Measurements from ENCODE around the gene NRF1.

The NRF1 gene

DNA sequence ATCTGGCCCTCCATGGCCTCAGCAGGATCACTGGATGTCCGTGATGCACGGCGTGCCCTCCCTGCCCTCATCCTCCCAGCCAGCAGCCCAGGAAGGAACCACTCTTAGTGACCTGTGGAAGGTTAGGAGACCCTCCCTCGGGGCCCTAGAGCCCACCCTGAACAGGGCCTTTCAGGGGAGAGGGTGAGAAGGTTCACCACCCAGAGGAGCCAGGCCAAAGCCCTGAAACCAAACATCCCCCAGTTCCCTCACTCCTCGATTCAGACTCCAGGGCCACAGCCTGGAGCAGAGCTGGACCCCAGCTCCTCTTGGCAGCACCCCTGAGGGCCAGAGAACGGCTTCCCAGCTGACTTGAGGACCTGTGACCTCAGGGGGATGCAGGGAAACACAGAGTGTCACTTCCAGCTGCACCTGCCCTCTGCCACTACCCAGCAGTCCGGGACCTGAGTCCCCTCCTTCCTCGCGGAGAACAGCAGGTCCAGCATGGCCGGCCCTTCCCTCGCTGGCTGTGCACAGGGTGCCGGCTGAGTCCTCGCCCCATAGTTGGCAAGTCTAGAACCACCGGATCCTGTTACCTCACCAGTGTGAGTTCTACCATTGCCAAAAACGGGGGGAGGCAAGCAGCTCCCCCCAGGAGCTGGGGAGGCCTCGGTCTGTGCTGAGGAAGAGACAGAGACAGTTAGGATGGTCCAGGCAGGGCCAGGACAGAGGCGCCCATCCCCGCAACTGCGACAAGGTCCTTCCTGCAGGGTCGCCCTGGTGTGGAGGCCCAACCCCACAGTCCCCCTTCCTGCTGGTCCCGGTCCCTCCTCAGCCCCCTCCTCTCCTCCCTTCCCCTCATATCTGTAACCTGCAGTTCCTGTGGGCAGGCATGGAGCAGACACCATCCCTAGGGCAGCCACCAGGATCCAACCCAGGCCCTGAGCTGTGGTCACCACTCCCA, 158.6 kb downstream of the NRF1 start:
- peak overlapping the region in 2 of 11 experiments; percentile 23 to 45; a peak in 2 of 22 replicates for H3K27ac ChIP-seq
- H3K4me1 ChIP-seq, result peaks cover 36 to 86% (median 74%) of the 10 kb centered on the region in 10 experiments
- no peaks in the 10 kb centered on the region for H3K9me3 ChIP-seq (replicated peaks in 1 of 11)
- H3K4me3 ChIP-seq, result no peak overlapping the region
- peak overlapping the region; percentile 83 to 99 (median 89) for H3K4me2 ChIP-seq
- peaks cover 0 to 59% (median 19%) of the 10 kb centered on the region in 11 experiments; a peak in 15 of 22 replicates for H4K20me1 ChIP-seq
- no peak for TF ChIP-seq Cebpa-rat (IDR thresholded peaks at IDR 0.05)
- peak overlapping the region in 1 of 11 experiments; percentile 19; a peak in 1 of 22 replicates for H3K9ac ChIP-seq
- peaks cover 4 to 38% (median 12%) of the 10 kb centered on the region in 11 experiments; a peak in 21 of 22 replicates for H3K27me3 ChIP-seq
- H3K36me3 ChIP-seq, result no peaks in the 10 kb centered on the region

DNA sequence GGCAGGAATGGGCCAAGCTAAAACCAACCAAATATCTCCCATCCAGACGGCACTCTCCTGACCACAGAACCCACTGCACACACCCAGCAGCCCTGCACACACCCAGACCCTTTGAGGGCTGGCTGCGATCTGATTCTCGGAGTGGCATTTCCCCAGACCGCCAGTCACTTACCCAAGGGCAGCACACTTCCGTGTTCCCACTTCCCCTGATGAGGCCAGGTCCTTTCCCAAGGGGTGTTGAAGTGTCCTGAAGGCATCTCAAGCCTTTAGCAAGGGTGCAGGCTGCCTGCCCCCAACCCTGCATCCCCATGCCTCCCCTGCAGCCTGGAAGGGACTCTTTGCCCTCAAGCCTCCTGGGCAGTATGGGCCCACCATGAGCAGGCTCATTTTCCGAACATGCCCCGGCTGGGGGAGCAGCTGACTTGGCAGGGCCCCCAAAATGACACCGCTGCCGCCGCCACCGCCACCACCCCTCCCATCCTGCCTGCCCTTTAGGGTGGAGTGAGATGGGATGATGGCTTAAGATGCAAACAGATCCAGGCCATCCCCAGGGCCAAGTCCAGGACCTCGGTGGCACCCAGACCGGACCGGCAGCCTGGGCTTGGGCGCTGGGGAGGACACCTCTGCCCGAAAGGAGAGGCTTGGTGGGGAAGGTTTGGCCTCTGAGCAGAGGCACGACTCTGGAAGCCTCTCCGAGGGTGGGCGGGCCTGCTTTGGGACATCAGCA, 159.8 kb downstream of the NRF1 start:
- peak overlapping the region; percentile 83 to 99 (median 89) for H3K4me2 ChIP-seq
- no peaks in the 10 kb centered on the region for H3K9me3 ChIP-seq (replicated peaks in 1 of 11)
- no peaks in the 10 kb centered on the region for H3K36me3 ChIP-seq
- TF ChIP-seq Cebpa-rat (IDR thresholded peaks at IDR 0.05), result no peak
- peak overlapping the region in 2 of 11 experiments; percentile 52 to 56; a peak in 3 of 22 replicates for H3K9ac ChIP-seq
- H3K27me3 ChIP-seq, result peaks cover 14 to 49% (median 24%) of the 10 kb centered on the region in 11 experiments
- H3K4me1 ChIP-seq, result peaks cover 36 to 94% (median 81%) of the 10 kb centered on the region in 10 experiments
- H4K20me1 ChIP-seq, result peaks cover 0 to 70% (median 24%) of the 10 kb centered on the region in 11 experiments; a peak in 15 of 22 replicates
- peak overlapping the region in 5 of 11 experiments; percentile 14 to 61 (median 32); a peak in 4 of 22 replicates for H3K27ac ChIP-seq
- H3K4me3 ChIP-seq, result no peak overlapping the region

DNA sequence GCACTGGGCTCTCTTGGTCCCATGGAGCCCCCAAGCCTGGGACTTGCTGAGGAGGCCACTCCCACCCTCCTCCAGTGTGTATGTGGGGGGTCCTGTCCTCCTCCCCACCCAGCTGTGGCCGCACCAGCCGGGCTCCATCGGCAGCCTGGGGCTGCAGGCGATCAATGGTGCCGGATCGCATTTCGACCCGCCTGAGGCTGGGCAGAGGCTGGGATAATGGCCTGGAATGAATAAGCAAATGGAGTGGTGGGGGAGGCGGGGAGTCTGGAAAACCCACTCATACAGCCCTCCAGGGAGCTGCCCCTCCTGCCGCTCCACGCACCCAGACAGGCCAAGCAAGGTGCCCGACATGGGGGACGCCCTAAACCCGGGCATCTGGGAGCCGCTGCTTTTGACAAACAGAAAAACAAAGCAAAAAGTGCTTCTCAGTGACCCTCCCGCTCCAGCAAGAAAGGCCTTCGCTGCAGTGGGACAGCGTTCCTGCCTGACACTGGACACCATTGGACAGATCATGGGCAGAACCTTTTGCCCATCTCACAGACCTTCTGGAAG, 160.5 kb downstream of the NRF1 start:
- Histone ChIP-seq H3K4me3 (peak overlapping the region in 3 of 10 experiments; percentile 30 to 43 (median 39); a peak in 3 of 20 replicates), H3K9ac (peak overlapping the region in 5 of 11 experiments; percentile 4 to 62 (median 52); a peak in 9 of 22 replicates), H3K4me1 (peaks cover 36 to 96% (median 83%) of the 10 kb centered on the region in 10 experiments), H3K27me3 (peaks cover 20 to 55% (median 31%) of the 10 kb centered on the region in 11 experiments), H3K4me2 (peak overlapping the region; percentile 83 to 99 (median 89)), H4K20me1 (peaks cover 0 to 72% (median 26%) of the 10 kb centered on the region in 11 experiments; a peak in 15 of 22 replicates), H3K27ac (peak overlapping the region in 3 of 11 experiments; percentile 32 to 61 (median 54); a peak in 6 of 22 replicates), H3K9me3 (replicated peaks in 1 of 11) (no peaks in the 10 kb centered on the region), H3K36me3 (no peaks in the 10 kb centered on the region)
- no peak for TF ChIP-seq Cebpa-rat (IDR thresholded peaks at IDR 0.05)

DNA sequence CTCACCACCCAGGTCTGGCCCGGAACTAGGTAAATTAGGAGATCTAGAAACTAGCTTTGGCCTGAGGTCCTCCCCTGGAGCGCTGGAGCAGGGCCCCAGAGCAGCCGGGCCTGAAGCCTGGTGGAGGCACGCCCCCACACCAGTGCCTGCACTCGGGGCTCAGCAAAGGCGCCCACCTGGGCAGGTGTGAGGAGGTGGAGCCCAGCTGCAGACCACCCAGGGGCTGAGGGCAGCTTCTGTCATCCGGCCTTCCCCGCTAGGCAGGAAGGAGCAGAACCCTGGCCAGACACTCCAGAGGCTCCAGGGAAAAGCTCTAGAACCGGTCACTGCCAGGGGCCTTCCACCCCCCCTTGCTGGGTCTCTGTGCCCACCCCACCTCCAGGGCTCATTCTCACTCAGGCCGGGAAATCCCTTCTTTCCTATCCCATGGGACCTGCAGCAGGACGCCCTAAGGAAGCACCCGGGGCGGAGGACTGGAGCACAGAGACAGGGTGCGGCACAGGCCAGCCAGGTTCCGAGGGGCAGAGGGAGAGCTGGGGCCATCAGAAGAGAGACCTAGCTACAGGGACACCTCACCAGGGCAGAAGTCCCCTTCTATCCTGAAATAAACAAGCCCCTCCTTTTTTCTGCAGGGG, 161.2 kb downstream of the NRF1 start:
- Histone ChIP-seq H3K27me3 (peaks cover 28 to 63% (median 38%) of the 10 kb centered on the region in 11 experiments), H3K9ac (peak overlapping the region in 6 of 11 experiments; percentile 4 to 62 (median 52); a peak in 13 of 22 replicates), H3K27ac (peak overlapping the region in 6 of 11 experiments; percentile 0 to 61 (median 31); a peak in 8 of 22 replicates), H4K20me1 (peaks cover 0 to 80% (median 33%) of the 10 kb centered on the region in 11 experiments; a peak in 16 of 22 replicates), H3K4me3 (peak overlapping the region in 4 of 10 experiments; percentile 7 to 43 (median 34); a peak in 5 of 20 replicates), H3K4me2 (peak overlapping the region; percentile 27 to 99 (median 85)), H3K4me1 (peaks cover 36 to 95% (median 82%) of the 10 kb centered on the region in 10 experiments), H3K9me3 (replicated peaks in 1 of 11) (0 out of 22 replicates have a peak, but pooled peaks cover 0 to under 1% (median 0%) of the 10 kb centered on the region in 11 experiments), H3K36me3 (no peaks in the 10 kb centered on the region)
- no peak for TF ChIP-seq Cebpa-rat (IDR thresholded peaks at IDR 0.05)

DNA sequence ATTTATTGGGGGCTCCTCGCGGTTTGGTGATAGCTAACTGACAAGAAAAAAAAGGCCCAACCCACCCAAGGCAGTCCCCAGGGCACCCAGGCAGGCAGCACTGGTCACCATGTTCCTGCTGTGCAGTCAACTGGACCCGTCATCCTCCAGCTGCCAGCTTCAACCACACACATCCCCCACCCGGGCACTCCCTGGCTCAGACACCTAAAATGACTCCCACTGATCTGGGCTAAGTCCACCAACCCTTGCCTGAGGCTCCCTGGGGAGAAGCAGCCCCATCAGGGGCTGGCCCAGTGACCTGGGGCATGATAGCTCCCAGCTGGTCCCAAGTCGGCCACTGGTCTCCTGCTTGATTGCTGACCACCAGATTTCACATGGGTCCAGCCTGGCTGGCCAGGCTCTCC, 161.8 kb downstream of the NRF1 start:
- Histone ChIP-seq H3K9me3 (replicated peaks in 1 of 11) (peaks cover 0 to 6% (median 0%) of the 10 kb centered on the region in 11 experiments; a peak in 3 of 22 replicates), H3K4me2 (peak overlapping the region; percentile 27 to 99 (median 85)), H4K20me1 (peaks cover 0 to 86% (median 39%) of the 10 kb centered on the region in 11 experiments; a peak in 17 of 22 replicates), H3K4me1 (peaks cover 36 to 93% (median 82%) of the 10 kb centered on the region in 10 experiments), H3K27ac (peak overlapping the region in 4 of 11 experiments; percentile 32 to 61 (median 46); a peak in 7 of 22 replicates), H3K9ac (peak overlapping the region in 5 of 11 experiments; percentile 4 to 62 (median 52); a peak in 8 of 22 replicates), H3K36me3 (no peaks in the 10 kb centered on the region), H3K27me3 (peaks cover 34 to 68% (median 44%) of the 10 kb centered on the region in 11 experiments), H3K4me3 (peak overlapping the region in 2 of 10 experiments; percentile 7 to 43; a peak in 2 of 20 replicates)
- no peak for TF ChIP-seq Cebpa-rat (IDR thresholded peaks at IDR 0.05)

DNA sequence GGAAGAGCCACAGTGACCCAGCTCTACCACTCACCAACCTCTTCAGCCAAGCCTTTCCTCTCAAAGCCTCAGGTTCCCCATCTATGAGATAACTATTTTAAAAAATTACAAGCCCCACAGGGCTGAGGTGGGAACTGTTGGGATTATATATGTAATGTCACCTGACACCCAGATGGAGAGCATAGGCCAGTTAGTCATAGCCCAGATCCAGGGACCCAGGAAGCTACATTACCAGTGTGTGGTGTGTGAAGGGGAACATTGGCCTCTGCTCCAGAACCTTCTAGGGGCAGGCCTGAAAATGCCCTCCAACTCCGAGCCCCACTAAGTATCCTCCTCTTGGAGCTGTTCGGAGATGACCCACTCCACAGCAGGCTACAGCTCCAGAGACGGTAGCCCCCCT, 162.4 kb downstream of the NRF1 start:
- peaks cover 0 to 11% (median 4%) of the 10 kb centered on the region in 11 experiments; a peak in 10 of 22 replicates for H3K9me3 ChIP-seq (replicated peaks in 1 of 11)
- peak overlapping the region in 2 of 11 experiments; percentile 15 to 38; a peak in 1 of 22 replicates for H3K9ac ChIP-seq
- H3K4me2 ChIP-seq, result peak overlapping the region in 10 of 11 experiments; percentile 27 to 99 (median 89); a peak in 19 of 22 replicates
- H3K36me3 ChIP-seq, result no peaks in the 10 kb centered on the region
- peaks cover 39 to 74% (median 50%) of the 10 kb centered on the region in 11 experiments for H3K27me3 ChIP-seq
- H4K20me1 ChIP-seq, result peaks cover 0 to 91% (median 44%) of the 10 kb centered on the region in 11 experiments; a peak in 17 of 22 replicates
- peak overlapping the region in 5 of 11 experiments; percentile 14 to 61 (median 39); a peak in 5 of 22 replicates for H3K27ac ChIP-seq
- no peak for TF ChIP-seq Cebpa-rat (IDR thresholded peaks at IDR 0.05)
- H3K4me1 ChIP-seq, result peaks cover 36 to 88% (median 81%) of the 10 kb centered on the region in 10 experiments
- H3K4me3 ChIP-seq, result no peak overlapping the region

DNA sequence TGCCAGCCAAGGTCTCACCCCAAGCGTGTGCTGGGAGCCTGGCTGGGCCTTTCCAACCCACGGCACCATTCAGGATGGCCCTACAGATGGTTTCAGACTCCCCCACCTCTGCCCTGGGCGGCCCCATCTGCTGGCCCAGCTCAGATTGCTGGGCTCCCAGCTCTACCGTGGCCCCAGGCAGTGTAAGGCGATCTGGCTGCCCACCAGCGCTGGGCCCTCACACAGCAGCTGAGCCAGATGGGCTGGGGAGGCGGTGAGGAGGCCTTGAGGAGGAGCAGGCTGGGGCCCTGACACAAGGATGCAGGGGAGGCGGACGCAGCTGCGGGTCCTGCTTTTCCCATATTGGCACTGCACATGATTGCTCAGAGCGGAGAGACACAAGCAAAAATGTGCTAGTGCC, 162.8 kb downstream of the NRF1 start:
- Histone ChIP-seq H3K9me3 (replicated peaks in 1 of 11) (peaks cover 0 to 15% (median 8%) of the 10 kb centered on the region in 11 experiments; a peak in 10 of 22 replicates), H3K4me2 (peak overlapping the region in 9 of 11 experiments; percentile 83 to 99 (median 93); a peak in 17 of 22 replicates), H3K4me3 (no peak overlapping the region), H3K27ac (peak overlapping the region in 3 of 11 experiments; percentile 14 to 50 (median 24); a peak in 4 of 22 replicates), H3K4me1 (peaks cover 36 to 90% (median 82%) of the 10 kb centered on the region in 10 experiments), H3K9ac (peak overlapping the region in 2 of 11 experiments; percentile 1 to 38; a peak in 1 of 22 replicates), H4K20me1 (peaks cover 0 to 91% (median 49%) of the 10 kb centered on the region in 11 experiments; a peak in 17 of 22 replicates), H3K36me3 (no peaks in the 10 kb centered on the region), H3K27me3 (peaks cover 44 to 79% (median 54%) of the 10 kb centered on the region in 11 experiments)
- no peak for TF ChIP-seq Cebpa-rat (IDR thresholded peaks at IDR 0.05)

Data from BLaER1 treated with 17β-estradiol and CSF1 and Interleukin-3, amounts not matched to agents 10 nM and 100 nM (cell line).